ENCODE data around the gene RBCK1.
"Not testable (repeated sequence)": the region's sequence is repeated elsewhere in the genome, so short reads cannot be mapped to it uniquely, and the experiment has no call there.

RBCK1 gene

GRCh38 chr20:376089-376488 is 32.0 kb upstream of the RBCK1 start:
- DNase-seq = no peak

GRCh38 chr20:376750-377149 is 31.3 kb upstream of the RBCK1 start:
- no peak for DNase-seq

GRCh38 chr20:377578-377977 is 30.5 kb upstream of the RBCK1 start:
- DNase-seq = not testable (repeated sequence)

- DNase-seq = no peak
Observed at GRCh38 chr20:378961-379336, 29.1 kb upstream of the RBCK1 start.

GRCh38 chr20:380763-381580 is 27.1 kb upstream of the RBCK1 start:
- no peak for DNase-seq

- peak; percentile 79 for DNase-seq
Observed at GRCh38 chr20:381581-382290, 26.4 kb upstream of the RBCK1 start.

GRCh38 chr20:382291-383115 is 25.6 kb upstream of the RBCK1 start:
- no peak for DNase-seq

GRCh38 chr20:383889-384288 is 24.2 kb upstream of the RBCK1 start:
- DNase-seq = no peak

- DNase-seq = no peak
Observed at GRCh38 chr20:384723-385122, 23.4 kb upstream of the RBCK1 start.

GRCh38 chr20:385448-385847 is 22.7 kb upstream of the RBCK1 start:
- DNase-seq = no peak

- DNase-seq = not testable (repeated sequence)
Observed at GRCh38 chr20:386634-387033, 21.5 kb upstream of the RBCK1 start.

GRCh38 chr20:387520-387919 is 20.6 kb upstream of the RBCK1 start:
- DNase-seq = no peak

- no peak for DNase-seq
Observed at GRCh38 chr20:388034-388994, 19.8 kb upstream of the RBCK1 start.

- DNase-seq = no peak
Observed at GRCh38 chr20:389220-389619, 18.9 kb upstream of the RBCK1 start.

GRCh38 chr20:391041-391711 is 16.9 kb upstream of the RBCK1 start:
- DNase-seq = no peak

- not testable (repeated sequence) for DNase-seq
Observed at GRCh38 chr20:393296-393695, 14.8 kb upstream of the RBCK1 start.

- DNase-seq = no peak
Observed at GRCh38 chr20:396252-396618, 11.9 kb upstream of the RBCK1 start.

- no peak for DNase-seq
Observed at GRCh38 chr20:396619-397431, 11.3 kb upstream of the RBCK1 start.

- DNase-seq = no peak
Observed at GRCh38 chr20:397432-398237, 10.5 kb upstream of the RBCK1 start.

- no peak for DNase-seq
Observed at GRCh38 chr20:399182-399707, 8.9 kb upstream of the RBCK1 start.

Data from right forelimb (tissue), 1 donor.